GM21367 (cell line): ENCODE results near the gene PLVAP.
A peak's percentile ranks its signal among the peaks of the same experiment; 100 is the strongest.

ENCODE experiments used
- ATAC-seq: cut with Tn5 transposase; IDR thresholded peaks from one replicate; pipeline ENCODE4 v1.9.1; 2021; ENCODE audit not compliant: unreplicated experiment

The PLVAP gene

GRCh38 chr19:17324357-17325114, 52.6 kb downstream of the PLVAP start:
- no peak for ATAC-seq

- no peak for ATAC-seq
These were observed 53.2 kb downstream of the PLVAP start for GRCh38 chr19:17323964-17324332.

DNA sequence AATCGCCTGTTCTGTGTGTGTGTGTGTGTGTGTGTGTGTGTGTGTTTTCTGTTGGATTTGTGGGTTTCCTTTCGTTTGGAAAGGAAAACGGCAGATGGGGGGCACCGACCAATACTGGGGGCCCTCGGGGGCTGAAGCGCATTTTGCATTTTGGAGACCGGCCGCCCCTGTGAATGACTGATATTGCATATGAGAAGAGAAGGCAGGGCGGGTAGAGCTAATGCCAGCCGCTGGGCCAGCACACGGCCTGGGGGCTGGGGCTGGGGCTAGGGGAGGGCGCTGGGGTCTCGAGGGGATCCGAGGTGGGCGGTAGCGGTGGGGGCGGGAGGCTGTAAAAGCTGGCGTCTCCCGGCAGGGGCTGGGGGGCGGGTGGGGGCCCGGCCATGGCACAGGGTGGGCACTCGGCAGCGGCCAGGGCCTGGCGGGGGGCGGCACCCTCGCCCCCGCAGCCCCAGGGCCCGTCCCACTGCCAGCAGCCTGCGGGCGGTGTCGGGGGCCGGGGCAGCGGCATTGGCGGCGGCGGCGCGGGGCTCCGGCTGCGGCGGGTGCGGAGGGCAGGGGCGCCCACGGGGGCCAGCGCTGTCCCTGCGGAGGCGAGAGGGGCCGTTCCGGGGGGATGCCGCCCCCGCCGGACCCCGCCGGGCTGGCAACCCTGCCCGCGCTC, 53.7 kb downstream of the PLVAP start:
- ATAC-seq: no peak

DNA sequence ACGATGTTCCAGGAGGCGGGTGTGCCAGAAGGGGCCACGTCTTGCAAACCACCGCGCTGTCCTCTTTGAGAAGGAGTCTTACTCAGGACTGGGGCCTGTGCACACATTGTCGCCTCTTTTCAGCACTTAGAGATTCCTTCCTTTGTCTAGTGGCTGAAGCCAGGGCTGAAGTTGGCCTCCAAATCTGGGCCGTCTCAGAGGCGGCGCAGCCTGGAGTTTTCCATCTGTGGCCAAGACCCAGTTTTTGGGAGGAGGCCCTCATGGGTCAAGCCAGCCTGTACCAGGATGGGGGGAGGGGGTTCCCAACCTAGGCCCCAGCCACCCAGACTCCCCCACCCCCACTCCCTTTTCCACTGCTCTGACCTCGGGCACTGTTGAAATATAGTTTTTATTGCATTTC, 54.3 kb downstream of the PLVAP start:
- ATAC-seq: no peak

DNA sequence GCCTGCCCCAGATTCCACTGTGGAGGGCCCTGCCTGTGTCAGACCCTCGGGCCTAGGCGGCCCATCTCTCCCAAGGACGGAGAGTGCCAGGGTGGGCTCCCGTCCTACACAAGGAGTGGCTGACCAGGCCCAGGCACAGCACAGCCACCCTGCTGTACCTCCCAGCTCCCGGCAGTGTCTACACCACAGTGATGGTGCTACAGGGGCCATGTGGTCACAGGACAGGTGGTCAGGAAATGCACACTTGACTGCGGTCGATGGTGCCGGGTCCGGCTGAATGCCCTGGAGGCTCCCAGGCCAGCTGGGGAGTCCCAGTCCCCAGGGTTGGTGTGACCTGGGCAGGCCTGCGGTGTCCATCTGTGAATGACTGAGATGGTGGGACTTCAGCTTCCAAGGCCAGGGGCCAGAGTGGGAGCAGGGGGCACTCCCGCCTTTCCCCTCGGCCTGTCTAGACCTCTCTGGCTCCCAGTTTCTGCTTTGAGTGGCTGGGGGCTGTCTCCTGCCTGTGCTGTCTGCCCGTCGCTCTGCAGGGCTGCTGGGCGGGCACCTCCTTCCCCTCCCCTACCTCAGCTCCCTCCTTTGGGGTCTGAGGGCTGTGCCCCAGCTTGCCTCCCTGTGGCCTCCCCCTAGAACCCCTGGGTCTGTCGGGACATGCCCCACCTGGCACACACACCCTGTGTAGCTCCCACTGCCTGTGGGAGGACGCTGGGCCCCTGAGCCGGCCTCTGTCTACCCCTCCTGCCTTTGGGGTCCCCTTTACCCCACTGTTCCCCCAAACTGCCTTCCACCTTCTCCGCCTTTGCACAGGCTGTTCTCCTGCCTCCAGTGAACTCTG, 55.3 kb downstream of the PLVAP start:
- ATAC-seq: no peak

- ATAC-seq: no peak
These were observed 56.7 kb downstream of the PLVAP start for GRCh38 chr19:17320435-17320834.

DNA sequence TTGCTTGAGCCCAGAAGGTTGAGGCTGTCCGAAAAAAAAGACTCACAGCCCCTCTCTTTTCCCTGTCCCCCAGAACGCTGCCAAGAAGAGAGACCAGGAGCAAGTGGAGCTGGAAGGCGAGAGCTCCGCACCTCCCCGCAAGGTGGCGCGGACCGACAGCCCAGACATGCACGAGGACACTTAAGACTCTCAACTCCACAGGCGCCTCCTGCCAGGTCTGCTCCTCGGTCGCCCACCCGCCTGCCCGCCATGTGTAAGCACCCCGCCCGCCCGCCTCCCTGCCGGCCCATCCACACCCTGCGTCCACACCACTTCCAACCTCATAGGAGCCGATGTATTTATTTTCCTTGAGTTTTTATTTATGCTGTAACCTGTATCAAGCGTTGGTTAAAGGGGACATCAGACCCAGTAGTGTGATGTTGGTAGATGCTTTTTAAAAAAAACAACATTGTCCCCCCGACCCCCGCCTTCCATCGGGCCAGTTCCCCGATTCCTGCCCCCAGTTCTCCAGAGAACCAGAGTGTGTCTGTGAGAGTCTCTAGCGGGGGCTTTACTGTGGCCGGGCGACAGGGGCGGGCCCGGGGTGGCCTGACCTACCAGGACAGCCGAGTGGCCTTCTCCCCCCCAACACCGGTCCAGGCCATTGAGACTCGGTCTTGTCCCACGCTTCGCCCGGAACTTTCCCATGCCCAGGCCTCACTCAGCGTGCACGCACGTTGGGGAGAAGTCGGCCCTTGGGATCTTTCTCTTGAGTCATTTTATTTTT, 57.5 kb downstream of the PLVAP start:
- no peak for ATAC-seq

DNA sequence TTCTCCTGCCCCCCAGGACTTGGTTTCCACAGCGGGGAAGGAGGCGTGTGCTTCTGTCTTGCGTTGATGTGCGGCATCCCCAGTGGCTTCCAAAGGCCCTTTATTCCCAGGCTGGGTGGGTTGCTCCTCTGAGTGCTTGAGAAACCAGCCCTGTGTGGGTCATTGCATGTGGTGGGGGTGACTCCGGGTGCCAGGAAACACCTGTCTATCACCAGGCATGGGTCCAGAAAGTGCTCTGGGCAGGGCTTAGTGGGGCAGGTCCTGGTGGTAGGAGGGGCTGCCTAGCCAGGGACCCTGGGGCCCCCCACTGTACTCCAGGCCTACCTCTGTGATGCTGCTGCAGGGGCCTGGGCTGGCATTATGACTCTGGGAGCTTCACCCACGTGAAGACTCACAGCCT, 58.2 kb downstream of the PLVAP start:
- no peak for ATAC-seq

- ATAC-seq: no peak
These were observed 63.0 kb downstream of the PLVAP start for GRCh38 chr19:17314007-17314593.

DNA sequence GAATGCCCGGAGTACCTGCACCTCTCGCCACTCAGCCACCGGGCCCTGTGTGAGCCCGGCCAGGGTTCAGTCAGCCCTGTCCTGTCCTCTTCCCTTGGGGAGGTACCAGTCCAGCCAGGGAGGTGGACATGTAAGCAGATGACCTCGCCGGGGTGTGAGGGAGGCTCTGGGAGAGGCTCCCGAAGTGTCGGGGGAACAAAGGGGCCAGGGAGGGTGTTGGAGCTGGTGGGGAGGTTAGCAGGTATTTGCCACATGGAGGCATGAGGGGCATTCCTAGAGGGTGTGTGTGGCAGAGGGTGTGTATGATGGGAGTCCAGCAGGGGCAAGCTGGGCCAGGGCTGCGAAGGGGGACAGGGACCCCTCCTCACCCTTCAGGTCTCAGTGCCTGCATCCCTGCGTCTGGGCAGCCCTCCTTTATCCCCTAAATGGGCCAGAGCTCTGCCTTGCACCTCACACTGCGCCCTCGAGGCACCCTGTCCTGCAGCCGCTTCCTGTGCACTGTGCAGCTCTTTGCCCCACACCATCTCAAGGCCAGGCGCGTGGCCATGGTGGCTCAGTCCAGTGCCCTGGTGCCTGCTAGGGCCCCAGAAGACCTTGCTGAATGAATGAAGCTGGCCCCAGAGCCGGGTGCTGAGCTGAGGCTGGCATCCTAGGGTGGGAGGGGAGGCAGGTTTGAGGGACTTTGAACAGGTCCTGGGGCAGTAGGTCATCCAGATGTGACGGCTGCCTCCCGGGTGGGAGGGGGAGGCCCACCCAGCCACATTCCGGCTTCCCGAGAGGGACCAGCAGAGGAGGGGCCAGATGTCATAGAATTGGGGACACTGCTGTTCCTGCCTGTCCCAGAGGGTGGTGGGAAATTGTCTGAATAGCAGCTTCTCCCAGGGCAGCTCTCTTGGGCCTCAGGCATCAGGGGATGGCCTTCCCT, 64.7 kb downstream of the PLVAP start:
- no peak for ATAC-seq

GRCh38 chr19:17311455-17312188, 65.5 kb downstream of the PLVAP start:
- ATAC-seq: no peak

- no peak for ATAC-seq
These were observed 67.1 kb downstream of the PLVAP start for GRCh38 chr19:17309965-17310461.

GRCh38 chr19:17309198-17309964, 67.8 kb downstream of the PLVAP start, which contains the start of gene DDA1:
Gene DDA1, plus strand, starts transcription at chr19:17309563. Its CDS starts 92 bp downstream, at chr19:17309655.
- peak; percentile 38 for ATAC-seq

- no peak for ATAC-seq
These were observed 69.2 kb downstream of the PLVAP start for GRCh38 chr19:17307876-17308377.

DNA sequence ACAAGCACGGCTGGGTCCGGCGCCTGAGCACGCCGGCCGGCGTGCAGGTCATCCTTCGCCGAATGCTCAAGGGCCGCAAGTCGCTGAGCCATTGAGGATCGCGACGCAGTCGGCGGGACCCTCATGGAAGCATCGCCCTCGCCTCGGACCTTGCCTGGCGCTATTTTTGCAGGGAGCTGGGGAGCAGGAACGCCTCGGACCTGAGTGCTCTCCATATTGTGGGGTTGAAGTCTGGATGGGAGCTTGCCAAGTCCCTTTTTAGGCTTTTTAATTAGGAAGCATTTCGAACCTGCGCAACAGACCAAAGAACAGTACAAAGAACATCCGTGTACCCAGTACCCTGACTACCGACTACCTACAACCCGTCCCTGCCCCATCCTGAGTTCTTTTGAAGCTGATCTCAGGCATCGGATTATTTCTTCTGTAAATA, 70.8 kb downstream of the PLVAP start:
- ATAC-seq: no peak

DNA sequence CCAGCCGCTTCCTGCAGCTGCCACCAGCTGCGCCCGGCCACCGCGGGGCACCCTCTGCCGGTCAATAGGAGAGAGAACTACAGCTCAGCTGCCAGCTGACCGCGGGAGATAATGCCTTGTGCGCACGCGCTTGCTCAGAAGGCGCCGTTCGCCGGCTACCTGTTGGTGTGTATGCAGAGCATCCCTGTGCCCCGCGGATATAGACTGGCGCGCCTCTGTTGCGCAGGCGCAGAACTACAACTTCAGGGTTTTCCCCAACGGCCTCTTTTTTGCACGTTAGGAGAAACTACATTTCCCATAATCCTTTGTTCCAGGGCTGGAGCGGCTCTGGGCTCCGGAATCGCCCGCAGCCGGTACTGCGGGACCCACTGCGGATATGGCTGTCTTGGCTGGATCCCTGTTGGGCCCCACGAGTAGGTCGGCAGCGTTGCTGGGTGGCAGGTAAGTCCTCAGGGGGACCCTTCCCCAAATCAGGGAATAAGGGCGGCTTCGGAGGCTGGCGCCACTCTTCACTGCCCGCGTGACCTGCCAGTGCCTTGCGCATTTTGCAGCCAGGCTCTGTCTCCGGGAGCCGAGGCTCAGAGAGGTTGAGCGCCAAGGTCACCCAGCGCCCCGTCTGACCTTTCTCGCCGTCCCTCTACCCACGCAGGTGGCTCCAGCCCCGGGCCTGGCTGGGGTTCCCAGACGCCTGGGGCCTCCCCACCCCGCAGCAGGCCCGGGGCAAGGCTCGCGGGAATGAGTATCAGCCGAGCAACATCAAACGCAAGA, 71.4 kb downstream of the PLVAP start, which contains the start of gene MRPL34:
Gene MRPL34, plus strand, starts transcription at position 356 of the 768 bp plus-strand sequence. Its CDS starts 21 bp downstream, at position 377.
- peak; percentile 51 for ATAC-seq

DNA sequence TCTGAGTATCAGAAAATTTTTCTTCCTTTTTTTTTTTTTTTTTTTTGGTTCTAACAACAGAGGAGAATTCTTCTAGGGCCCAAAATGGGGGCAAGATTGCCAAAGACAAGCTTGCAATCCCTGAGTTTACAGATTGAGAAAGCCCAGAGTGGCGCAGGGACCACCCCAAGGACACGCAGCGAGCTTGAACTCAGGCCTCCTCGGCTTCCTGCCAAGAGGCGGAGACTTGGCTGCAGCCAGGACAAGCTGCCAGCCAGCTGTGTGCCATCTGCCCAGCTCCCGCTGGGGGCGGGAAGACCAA, 72.0 kb downstream of the PLVAP start:
- no peak for ATAC-seq
